Measurements from ENCODE around the gene SLC8A2.

The SLC8A2 gene

GRCh38 chr19:47430041-47430802 lies 41.5 kb downstream of the SLC8A2 start:
- DNase-seq (ENCODE audit: low spot score): no peak

GRCh38 chr19:47429140-47429793 lies 42.4 kb downstream of the SLC8A2 start:
- DNase-seq (ENCODE audit: low spot score): no peak

DNA sequence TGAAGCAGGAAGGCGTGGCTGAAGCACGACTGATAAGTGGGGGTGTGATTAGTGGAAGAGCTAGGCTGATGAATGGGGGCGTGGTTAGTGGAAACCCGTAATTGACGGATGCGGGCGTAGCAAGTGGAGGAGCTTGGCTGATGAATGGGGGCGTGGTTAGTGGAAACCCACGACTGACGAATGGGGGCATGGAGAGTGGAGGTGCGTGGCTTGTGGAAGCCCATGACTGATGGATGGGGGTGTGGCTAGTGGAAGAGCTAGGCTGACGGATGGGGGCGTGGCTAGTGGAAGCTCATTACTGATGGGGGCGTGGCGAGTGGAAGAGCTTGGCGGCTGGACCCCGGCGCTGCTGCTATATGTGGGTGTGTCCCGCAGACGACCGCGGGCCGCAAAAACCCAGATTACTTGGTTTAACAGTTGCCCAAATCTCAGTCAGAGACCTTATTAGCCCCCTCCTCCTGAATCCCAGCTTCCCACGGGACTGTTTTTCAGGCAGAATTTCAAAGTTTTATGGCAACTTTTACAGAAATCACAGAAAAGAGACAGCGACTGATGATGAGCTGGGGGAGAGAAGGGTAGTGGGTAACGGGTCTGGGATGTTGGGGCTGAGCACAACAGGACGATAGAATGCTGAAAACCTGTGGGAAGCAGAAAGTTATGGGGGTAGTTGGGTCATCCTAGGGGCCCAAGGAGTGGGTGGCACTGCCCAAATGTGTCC lies 43.4 kb downstream of the SLC8A2 start:
- DNase-seq (ENCODE audit: low spot score): peak; percentile 100

DNA sequence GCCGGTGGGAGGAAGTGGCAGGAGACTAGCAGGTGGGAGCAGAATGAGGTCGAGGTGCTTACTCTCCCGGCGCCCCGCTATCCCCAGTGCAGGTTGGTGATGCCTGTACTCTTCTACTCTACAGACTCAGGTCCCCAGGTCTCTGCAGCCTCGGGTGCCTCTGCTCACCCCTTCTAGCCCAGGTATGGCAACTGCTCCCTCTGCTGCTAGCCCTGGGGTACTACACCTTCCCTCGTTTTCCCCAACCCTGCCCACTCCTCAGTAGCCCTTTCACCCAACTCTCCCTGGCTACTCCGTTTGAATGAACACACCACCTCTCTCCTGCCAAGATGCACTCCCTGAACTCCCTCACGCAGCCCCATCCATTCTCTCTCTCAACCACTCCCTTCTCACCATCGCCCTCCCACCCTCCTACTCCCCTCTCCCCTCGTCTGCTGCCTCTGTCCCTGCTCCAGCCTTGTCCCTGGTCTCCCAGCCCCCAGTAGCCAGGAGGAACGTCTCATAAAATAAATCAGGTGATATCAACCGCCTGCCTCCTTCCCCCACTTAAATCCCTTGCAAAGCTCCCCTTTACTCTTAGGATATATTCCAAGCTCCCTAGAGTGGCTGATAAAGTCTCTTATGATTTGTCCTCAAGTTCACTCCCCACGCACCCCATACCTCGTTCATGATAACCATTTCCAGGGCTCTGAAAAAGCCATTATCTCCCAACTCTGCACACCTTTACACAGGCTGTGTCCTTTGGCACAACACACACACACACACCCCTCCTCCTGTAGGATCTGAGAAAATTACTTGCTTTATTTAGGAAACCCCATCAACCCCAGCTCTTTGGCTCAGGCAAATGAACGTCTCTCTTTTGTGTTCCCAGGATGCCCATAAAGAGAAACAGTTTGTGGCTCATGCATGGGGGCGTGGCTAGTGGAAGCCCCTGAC lies 44.2 kb downstream of the SLC8A2 start:
- DNase-seq (ENCODE audit: low spot score): peak; percentile 89

GRCh38 chr19:47423203-47423882 lies 48.4 kb downstream of the SLC8A2 start:
- DNase-seq (ENCODE audit: low spot score): no peak

- no peak for DNase-seq (ENCODE audit: low spot score)
These were observed 49.1 kb downstream of the SLC8A2 start for GRCh38 chr19:47422417-47423163.

DNA sequence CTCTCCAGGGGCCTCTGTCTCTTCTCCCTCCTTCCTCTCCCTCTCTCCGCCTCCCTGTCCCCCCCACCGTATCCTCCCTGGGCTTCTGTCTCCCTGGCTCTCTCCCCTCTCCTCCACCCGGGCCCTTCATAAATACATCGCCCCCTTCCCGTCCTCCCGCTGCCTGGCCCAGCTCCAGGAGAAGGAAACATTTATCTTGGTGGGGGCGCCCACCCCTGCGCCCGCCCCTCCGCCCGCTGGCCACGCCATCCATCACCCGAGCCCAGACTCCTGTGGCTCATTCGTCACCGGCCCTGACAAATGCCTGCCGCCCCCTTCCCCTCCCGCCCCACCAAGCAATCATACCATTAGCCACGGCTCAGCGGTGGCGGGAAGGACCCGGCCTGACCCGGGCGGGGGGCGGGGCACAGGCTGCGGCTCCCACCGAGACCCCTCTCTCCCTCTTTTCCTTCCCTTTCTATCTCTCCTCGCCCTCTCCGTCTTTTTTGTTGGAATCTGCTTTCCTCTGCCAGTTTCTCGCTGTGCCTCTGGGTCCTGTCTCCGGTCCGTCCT lies 49.8 kb downstream of the SLC8A2 start:
- DNase-seq (ENCODE audit: low spot score): no peak

DNA sequence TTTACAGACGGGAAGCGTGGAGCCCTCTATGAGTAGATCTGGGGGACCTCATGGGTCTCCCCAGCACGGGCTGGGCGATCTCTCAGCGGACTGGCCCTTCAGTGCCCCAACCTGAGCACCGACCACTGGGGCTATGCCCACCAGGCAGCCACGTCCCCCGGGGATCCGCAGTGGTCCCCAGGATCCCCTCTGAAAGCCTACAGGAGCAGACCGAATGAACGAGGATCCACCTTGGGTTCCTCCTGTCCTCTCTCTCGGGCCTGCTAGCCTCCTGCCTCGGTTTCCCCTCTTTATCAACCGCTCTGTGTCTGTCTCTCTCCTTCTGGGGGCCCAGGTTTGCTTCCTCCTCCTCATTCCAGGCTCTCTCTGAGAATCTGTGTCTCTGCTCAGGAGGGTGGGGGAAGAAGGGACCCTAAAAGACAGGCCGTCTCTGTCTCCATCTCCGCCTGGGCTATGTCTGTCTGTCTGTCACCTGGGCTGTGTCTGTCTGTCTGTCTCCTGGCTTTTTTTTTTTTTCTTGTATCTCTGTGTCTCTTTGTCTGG lies 50.4 kb downstream of the SLC8A2 start:
- DNase-seq (ENCODE audit: low spot score): no peak

DNA sequence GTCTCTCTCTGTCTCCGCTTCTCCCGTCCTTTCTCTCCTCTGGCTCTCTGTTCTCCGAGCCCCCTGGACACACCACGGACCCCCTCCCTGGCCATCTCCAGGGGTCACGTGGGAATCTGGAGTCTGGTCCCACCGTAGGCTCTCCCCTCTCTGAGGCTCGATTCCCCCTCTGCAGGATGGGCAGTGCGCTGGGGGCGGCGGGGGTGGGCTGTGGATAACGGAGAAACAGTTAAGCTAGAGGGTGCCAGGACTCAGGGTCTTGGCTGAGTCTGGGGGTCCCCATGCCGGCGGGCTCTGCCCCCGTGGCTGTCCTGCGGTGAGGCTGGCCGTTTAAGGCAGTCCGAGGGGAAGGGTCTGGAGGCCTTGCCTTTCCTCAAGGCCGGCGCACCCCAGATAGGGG lies 51.9 kb downstream of the SLC8A2 start:
- no peak for DNase-seq (ENCODE audit: low spot score)

DNA sequence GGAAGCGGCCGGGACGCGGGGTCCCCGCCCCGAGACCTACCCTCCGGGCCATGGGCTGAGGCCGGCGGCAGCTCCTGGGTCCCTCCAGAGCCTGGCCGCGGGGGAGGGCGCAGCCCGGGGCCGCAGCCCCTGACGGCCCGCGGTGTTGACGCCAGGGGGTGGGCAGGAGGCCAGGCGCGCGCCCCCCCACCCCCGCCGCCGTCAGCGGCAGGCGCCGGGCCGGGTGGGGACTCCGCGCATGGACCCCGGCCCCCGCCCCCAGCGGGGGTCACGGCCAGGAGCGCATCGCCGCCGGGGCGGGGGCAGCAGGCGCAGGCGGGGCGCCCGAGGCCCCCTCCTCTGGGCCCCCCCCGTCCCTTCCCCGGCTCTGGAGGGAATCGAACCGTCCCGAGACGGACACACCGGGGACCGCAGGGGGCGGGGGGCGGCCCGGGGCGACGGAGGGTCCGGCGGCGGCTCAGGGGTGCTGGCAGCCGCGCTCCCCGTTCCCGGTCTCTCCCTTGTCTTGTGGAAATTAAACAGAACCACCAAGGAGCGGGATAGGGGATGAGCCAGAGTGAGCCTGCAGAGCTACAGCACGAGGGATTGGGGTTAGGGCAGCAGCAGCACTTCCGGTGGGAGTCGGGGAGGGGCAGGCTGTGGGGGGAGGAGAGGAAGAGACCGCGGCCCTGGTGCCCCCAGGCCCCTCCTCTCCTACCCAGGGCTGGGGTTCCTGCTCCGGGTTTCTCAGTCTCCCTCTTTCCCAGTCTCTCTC lies 52.5 kb downstream of the SLC8A2 start, which contains the start of gene MEIS3:
MEIS3 (minus strand) TSS at position 498 of the 754 bp plus-strand sequence; CDS start at position 52, 446 bp downstream.
- DNase-seq (ENCODE audit: low spot score): no peak

GRCh38 chr19:47418692-47419029 lies 53.0 kb downstream of the SLC8A2 start:
- no peak for DNase-seq (ENCODE audit: low spot score)

GRCh38 chr19:47417746-47418691 lies 53.7 kb downstream of the SLC8A2 start:
- DNase-seq (ENCODE audit: low spot score): peak; percentile 42

- no peak for DNase-seq (ENCODE audit: low spot score)
These were observed 54.5 kb downstream of the SLC8A2 start for GRCh38 chr19:47417107-47417745.

- DNase-seq (ENCODE audit: low spot score): no peak
These were observed 55.1 kb downstream of the SLC8A2 start for GRCh38 chr19:47416643-47416985.

DNA sequence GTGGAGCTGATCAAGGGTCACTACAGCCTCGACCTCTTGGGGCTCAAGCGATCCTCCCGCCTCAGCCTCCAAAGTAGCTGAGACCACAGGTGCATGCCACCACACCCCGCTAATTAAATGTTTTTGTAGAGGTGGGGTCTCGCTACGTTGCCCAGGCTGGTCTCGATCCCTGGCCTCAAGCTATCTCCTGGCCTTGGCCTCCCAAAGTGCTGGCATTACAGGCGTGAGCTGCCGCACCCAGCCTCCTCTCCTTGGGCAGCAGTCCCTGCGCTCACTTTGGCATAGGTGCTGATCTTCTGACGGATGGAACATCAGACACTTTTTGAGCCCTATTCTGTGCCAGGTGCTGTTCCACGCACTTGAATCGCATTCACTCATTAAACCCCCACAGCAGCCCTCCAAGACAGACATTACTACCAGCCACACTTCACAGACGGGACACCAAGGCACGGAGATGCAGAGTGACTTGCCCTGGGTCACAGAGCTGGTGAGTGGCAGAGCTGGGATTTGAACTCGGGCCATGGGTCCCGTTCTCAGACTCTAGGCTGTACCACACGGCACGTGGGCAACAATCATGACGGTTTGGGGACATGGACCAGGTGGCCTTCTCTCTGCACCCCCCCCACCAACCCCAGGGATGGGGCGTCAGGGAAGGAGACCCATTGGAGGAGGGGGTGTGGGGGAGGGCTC lies 55.6 kb downstream of the SLC8A2 start:
- no peak for DNase-seq (ENCODE audit: low spot score)

- DNase-seq (ENCODE audit: low spot score): peak; percentile 53
These were observed 57.2 kb downstream of the SLC8A2 start for GRCh38 chr19:47414469-47414868.

DNA sequence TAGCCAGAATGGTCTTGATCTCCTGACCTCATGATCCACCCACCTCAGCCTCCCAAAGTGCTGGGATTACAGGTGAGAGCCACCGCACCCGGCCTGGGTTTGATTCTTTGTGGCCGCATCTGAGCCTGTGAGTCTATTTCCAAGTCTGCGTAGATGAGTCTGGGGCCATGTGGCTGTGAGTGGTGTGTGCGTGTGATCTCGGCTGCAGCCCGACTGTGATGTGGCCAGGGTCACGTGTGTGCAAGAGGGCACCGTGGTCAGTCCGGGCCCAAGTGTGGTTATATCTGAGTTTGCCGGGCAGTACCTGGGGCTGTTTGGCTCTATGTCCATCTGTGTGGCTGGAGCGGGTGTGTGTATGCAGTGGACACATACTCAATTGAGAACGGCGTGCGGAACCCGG lies 57.8 kb downstream of the SLC8A2 start:
- no peak for DNase-seq (ENCODE audit: low spot score)

Data from NAMALWA (cell line).